Islet precursor cell (in vitro differentiated cells): ENCODE results near the gene TCERG1.
A peak's percentile ranks its signal among the peaks of the same experiment; 100 is the strongest.

ENCODE experiments used
- DNase-seq: peaks from one replicate; pipeline ENCODE4 v3.0.0-alpha.2; 2018

Gene TCERG1

GRCh38 chr5:146446861-146447733, at the start of gene TCERG1:
Gene TCERG1 (plus strand): TSS chr5:146447333. CDS start chr5:146447350, 17 bp downstream.
- peak; percentile 100 for DNase-seq

DNA sequence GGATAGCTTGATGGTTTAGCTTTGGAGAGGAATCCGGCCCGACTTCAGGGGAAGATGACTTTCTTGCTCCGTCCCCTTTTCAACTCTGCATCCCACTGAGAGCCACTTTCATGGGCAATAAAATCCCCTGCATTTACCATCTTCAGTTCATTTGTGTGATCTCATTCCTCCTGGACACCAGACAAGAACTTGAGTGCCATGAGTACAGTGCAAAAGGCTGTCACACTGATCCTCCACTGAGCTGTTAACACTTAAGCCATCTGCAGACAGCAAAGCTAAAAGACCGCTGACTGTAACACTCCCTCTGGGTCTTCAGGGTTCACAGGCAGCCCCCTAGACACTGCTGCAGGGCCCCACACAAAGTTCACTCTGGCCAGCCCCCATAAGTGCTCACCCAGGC, 48.3 kb upstream of the TCERG1 start:
- DNase-seq, result no peak

DNA sequence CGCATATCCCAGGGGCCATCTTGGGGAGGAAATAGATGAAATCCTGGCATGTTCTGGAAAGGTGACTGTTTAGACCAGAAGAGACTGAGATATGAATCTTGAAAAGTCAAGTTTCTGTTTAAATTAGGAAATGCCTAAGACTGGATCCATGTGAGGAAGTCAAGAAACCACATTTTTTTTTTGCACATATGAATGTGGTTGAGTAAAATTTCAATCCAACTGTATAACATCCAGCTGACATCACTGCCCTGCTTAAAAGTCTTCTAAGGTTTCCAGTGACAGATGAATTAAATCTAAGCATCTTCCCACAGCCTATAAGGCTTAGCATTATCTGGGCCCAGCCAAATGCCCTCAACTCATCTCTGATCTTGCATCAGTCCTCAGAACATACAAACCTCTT, 47.7 kb upstream of the TCERG1 start:
- DNase-seq, result no peak

DNA sequence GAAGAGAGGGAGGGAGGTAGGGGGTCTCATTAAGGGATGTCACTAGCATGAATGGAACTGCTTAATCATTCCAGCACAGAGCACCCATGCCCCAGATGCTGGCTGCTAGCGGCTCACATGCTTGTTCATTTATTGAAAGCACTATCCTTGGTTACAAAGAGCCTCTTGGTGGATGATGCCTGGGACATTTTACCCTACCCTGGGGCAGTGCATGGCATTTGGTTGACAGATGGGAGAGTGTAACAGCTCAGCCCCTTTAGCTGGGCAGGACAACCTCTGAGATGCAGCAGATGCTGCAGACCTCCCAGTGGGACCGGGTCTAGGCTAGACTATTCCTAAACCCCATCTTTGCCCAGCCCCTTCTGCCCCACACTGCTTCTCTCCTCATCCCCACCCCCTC, 46.9 kb upstream of the TCERG1 start:
- no peak for DNase-seq

- DNase-seq, result no peak
Observed at GRCh38 chr5:146401021-146401420, 46.1 kb upstream of the TCERG1 start.

- no peak for DNase-seq
Observed at GRCh38 chr5:146402949-146403348, 44.2 kb upstream of the TCERG1 start.

DNA sequence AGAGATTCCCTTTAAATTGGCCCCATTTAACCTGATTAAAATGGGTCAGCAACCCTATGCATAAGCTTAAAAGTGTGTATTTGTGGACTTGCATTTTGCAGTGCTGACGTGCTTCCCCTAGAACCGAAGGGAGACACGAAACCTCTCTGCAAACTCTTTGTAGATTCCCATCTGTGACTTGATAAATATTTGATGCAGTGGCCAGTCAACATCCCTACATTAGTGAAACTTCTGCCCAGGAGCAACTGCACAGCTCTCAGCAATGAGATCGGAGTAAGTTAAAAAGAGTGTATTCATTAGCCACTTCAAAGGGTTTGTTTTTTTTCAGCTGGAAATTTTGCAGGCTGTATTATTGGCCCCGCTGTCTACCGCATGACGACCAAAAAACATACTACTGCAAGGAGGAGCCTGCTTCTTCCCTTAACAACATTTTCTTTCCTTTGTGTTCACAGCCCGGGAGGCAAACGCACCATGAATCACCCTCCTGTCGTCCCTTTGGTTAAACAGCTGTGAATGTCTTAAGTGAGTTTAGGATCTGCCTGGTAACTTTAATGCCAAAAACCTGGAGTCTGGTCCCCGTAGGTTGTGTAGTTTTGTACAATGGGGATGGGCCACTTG, 38.0 kb upstream of the TCERG1 start:
- DNase-seq, result peak; percentile 79

- DNase-seq, result no peak
Observed at GRCh38 chr5:146410272-146410671, 36.9 kb upstream of the TCERG1 start.

- no peak for DNase-seq
Observed at GRCh38 chr5:146419696-146420095, 27.4 kb upstream of the TCERG1 start.

DNA sequence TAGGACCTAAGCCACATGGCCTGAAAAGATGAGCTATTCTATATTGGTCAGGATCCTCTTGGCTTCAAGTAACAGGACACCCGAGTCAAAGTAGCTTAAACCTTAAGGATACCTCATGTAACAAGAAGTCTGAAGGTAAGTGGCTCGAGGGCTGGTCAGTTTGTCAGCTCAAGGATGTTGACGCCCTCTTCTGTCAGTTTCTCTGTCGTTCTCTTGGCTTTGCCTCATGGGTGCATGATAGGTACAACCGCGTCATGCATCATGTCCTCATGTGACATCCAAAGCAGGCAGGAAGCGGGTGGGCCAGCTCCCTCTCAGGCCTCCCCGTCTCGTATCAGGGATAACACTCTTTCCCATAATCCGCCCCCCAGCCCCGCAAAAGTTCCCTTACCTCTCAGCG, 22.1 kb upstream of the TCERG1 start:
- DNase-seq, result no peak

DNA sequence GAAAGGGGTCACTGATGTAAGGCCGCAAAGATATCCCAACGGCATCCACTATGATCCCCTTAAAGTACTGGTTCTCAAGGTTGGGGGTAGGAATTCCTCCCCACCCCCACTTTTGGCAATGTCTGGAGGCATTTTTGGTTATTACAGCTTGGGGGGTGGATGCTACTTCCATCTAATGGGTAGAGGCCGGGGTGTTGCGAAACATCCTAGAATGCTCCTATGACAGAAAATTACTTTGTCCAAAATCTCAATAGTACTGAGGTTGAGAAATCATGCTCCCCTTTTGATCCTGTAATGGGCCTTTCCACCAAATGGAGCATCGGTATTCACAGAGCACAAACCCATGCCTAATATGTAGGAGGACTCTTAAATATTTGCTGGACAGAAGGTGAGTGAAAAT, 20.8 kb upstream of the TCERG1 start:
- DNase-seq, result no peak

- DNase-seq, result no peak
Observed at GRCh38 chr5:146426853-146427618, 20.1 kb upstream of the TCERG1 start.

- no peak for DNase-seq
Observed at GRCh38 chr5:146427619-146427997, 19.5 kb upstream of the TCERG1 start.

- DNase-seq, result no peak
Observed at GRCh38 chr5:146428658-146429057, 18.5 kb upstream of the TCERG1 start.

DNA sequence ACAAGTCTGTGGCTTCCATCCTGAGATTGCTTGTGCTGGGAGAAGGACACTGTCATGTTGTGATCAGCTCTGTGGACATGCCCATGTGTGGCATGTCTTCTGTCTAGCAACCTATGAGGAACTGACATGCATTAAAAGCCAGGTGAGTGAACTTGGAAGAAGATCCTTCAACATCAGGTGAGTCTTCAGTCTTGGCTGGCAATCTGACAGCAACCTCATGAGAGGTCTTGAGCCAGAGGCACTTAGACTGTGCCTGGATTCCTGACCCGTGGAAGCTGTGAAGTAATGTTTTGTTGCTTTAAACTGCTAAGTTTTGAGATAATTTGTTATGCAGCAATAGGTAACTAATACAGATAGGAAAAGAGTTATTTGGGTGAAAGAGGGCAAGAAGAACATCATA, 6.8 kb upstream of the TCERG1 start:
- DNase-seq, result no peak

DNA sequence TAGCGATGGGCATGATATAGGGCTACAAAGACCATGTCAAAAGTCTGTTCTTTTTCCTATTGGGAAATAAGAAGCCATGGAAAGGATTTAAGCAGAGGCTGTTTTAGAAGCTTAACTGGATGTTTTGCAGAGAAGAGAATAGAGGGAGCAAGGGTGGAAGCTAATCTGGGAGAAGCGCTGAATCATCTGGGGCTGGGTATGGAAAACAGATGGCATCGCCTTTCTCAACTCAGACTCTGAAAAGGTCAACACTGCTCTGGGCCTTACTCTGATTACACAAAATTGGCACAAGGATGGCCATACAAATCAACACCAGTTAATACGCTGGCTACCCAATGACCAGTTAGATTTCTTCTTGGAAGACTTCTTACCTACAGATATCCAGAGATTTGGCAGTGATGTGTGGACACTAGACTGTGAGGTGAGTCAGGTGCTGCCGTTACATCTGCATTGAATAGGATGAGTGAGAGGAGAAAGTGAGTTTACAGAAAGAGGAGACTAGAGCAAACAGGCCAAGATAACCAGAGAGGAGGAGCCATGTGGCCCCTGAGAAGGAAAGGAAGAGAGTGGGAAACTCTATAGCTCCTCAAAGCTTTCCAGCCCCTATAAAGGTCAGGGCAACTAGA, 6.2 kb upstream of the TCERG1 start:
- no peak for DNase-seq

DNA sequence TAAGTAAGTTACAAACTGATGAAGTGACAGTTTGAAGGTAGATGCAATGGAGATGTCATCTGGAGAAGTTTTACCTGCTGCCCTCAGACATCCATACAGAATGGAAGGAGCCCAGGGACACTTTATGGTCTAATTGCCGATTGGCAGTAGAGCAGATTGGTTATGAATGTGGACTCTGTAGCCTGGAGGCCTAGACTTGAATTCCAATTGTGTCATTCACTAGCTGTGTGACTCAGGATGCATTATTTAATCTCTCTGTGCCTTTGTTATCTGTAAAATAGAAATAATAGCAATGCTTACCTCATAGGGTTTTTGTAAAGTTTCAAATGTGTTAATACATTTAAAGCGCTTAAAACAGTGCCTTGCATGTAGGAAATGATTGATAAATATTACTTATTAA, 5.2 kb upstream of the TCERG1 start:
- DNase-seq, result no peak

- DNase-seq, result no peak
Observed at GRCh38 chr5:146447734-146448380, 724 bp downstream of the TCERG1 start.

- DNase-seq, result no peak
Observed at GRCh38 chr5:146448783-146449519, 1.8 kb downstream of the TCERG1 start.

DNA sequence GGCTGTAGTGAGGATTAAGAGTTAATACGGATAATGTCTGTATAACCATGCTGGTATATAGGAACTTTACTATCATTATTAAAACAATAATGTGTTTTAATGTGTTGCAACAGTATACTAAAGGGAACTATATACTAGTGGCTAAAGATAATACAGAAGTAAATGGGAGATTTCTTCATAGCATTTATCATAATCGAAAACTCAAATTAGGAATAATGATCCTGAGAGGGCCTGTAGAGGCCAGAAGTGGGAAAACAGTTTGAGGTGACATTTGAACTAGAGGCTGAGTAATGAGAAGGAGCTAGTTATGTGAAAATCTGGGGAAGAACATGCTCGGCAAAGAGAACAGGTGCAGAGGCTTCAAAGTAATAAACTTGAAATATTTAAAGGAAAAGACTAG, 2.9 kb downstream of the TCERG1 start:
- DNase-seq, result no peak

- DNase-seq, result no peak
Observed at GRCh38 chr5:146451411-146451810, 4.3 kb downstream of the TCERG1 start.

GRCh38 chr5:146457431-146457830, 10.3 kb downstream of the TCERG1 start:
- no peak for DNase-seq
